Measurements from ENCODE around the gene TMEM191B.
"Not testable (repeated sequence)": the region's sequence is repeated elsewhere in the genome, so short reads cannot be mapped to it uniquely, and the experiment has no call there.

GRCh38 chr22:18513454-18513853, 14.1 kb upstream of the TMEM191B start:
- not testable (repeated sequence) for TF ChIP-seq TEAD1 (CRISPR knock-in tag; IDR thresholded peaks at IDR 0.05); NR2C2 (CRISPR knock-in tag; IDR thresholded peaks at IDR 0.05); ZNF423 (CRISPR knock-in tag; IDR thresholded peaks at IDR 0.05); CREB1 (CRISPR knock-in tag; IDR thresholded peaks at IDR 0.05); CTCF (IDR thresholded peaks at IDR 0.05); USF1 (CRISPR knock-in tag; IDR thresholded peaks at IDR 0.05); HMGXB4 (CRISPR knock-in tag; IDR thresholded peaks at IDR 0.05)
- TF ChIP-seq, protein P1, sequence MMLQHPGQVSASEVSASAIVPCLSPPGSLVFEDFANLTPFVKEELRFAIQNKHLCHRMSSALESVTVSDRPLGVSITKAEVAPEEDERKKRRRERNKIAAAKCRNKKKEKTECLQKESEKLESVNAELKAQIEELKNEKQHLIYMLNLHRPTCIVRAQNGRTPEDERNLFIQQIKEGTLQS (CRISPR knock-in tag; conservative IDR thresholded peaks at IDR 0.05), result not testable (repeated sequence)
